Endothelial cell of hepatic sinusoid (primary cell): ENCODE results near the gene ABI3BP.
"Not testable (repeated sequence)": the region's sequence is repeated elsewhere in the genome, so short reads cannot be mapped to it uniquely, and the experiment has no call there.

Source experiments
- in situ Hi-C: cut with HindIII; loops from 2 replicates; pipeline ENCODE4 v1.10.0; 2017; ENCODE audit warnings: low sequenced_read_pairs

ABI3BP gene

GRCh38 chr3:100946096-100946495, 47.1 kb downstream of the ABI3BP start:
- in situ Hi-C loops = not testable (repeated sequence)

- in situ Hi-C loops = no loop called here
Observed at GRCh38 chr3:100941451-100941850, 51.8 kb downstream of the ABI3BP start.

- in situ Hi-C loops = no loop called here
Observed at GRCh38 chr3:100941041-100941440, 52.2 kb downstream of the ABI3BP start.

- in situ Hi-C loops = no loop called here
Observed at GRCh38 chr3:100936931-100937330, 56.3 kb downstream of the ABI3BP start.

- in situ Hi-C loops = no loop called here
Observed at GRCh38 chr3:100932491-100932890, 60.7 kb downstream of the ABI3BP start.

- in situ Hi-C loops = no loop called here
Observed at GRCh38 chr3:100928638-100929428, 64.4 kb downstream of the ABI3BP start.

- in situ Hi-C loops = no loop called here
Observed at GRCh38 chr3:100927775-100928174, 65.4 kb downstream of the ABI3BP start.

- in situ Hi-C loops = no loop called here
Observed at GRCh38 chr3:100915706-100916495, 77.3 kb downstream of the ABI3BP start.

- in situ Hi-C loops = no loop called here
Observed at GRCh38 chr3:100913870-100914648, 79.2 kb downstream of the ABI3BP start.

- in situ Hi-C loops = no loop called here
Observed at GRCh38 chr3:100912976-100913545, 80.2 kb downstream of the ABI3BP start.

- in situ Hi-C loops = no loop called here
Observed at GRCh38 chr3:100912571-100912970, 80.7 kb downstream of the ABI3BP start.

- in situ Hi-C loops = no loop called here
Observed at GRCh38 chr3:100911956-100912355, 81.3 kb downstream of the ABI3BP start.

- in situ Hi-C loops = no loop called here
Observed at GRCh38 chr3:100910986-100911385, 82.2 kb downstream of the ABI3BP start.

- in situ Hi-C loops = no loop called here
Observed at GRCh38 chr3:100902572-100902971, 90.6 kb downstream of the ABI3BP start.

- in situ Hi-C loops = no loop called here
Observed at GRCh38 chr3:100900671-100901335, 92.4 kb downstream of the ABI3BP start.

GRCh38 chr3:100899440-100900091, 93.7 kb downstream of the ABI3BP start:
- in situ Hi-C loops = no loop called here

- in situ Hi-C loops = no loop called here
Observed at GRCh38 chr3:100898681-100899080, 94.5 kb downstream of the ABI3BP start.

GRCh38 chr3:100896994-100897393, 96.2 kb downstream of the ABI3BP start:
- in situ Hi-C loops = no loop called here

- in situ Hi-C loops = loop anchor here (5.0 kb wide), 1 partner anchor 299 kb away; no protein-coding TSS in a partner anchor
Observed at GRCh38 chr3:100893590-100893989, 99.6 kb downstream of the ABI3BP start.

- in situ Hi-C loops = loop anchor here (5.0 kb wide), 1 partner anchor 299 kb away; no protein-coding TSS in a partner anchor
Observed at GRCh38 chr3:100893108-100893507, 100.1 kb downstream of the ABI3BP start.
